Activated CD8-positive, alpha-beta T cell treated with anti-CD3 and anti-CD28 coated beads for 36 hours (primary cell): ENCODE data around the gene CASP2. TPM values are rescaled to one million over a fixed set of nuclear protein-coding genes. Genes with fewer than 3 reads are reported as not detected.

Source experiments
- ATAC-seq: fragments of 200-7000 bp; cut with Tn5 transposase; one replicate; pipeline ENCODE4 v1.10.0; 2021; ENCODE audit warnings: mild to moderate bottlenecking, moderate library complexity
- CTCF ChIA-PET: fragments of 350-600 bp; sonication (Branson Sonifier 250); formaldehyde crosslinking; loops from one replicate; lab custom pipeline; 2021; ENCODE audit warnings: antibody characterized with exemption; lab: Charles Lee
- POLR2A ChIA-PET: fragments of 350-600 bp; sonication (Branson Sonifier 250); formaldehyde crosslinking; loops from one replicate; lab custom pipeline; 2021; ENCODE audit warnings: antibody characterized with exemption; lab: Charles Lee
- DNase-seq: peaks from one replicate; pipeline ENCODE4 v3.0.0-alpha.2; 2020
- H3K27ac Mint-ChIP-seq: one replicate; pipeline ENCODE4 v1.8.0; 2021; ENCODE audit warnings: mild to moderate bottlenecking, mixed read lengths
- H3K27me3 Mint-ChIP-seq: one replicate; pipeline ENCODE4 v1.8.0; 2021; ENCODE audit warnings: mixed read lengths
- H3K36me3 Mint-ChIP-seq: one replicate; pipeline ENCODE4 v1.8.0; 2021; ENCODE audit warnings: low read depth, mixed read lengths
- H3K4me1 Mint-ChIP-seq: one replicate; pipeline ENCODE4 v1.8.0; 2021; ENCODE audit warnings: low read depth, mixed read lengths
- H3K4me3 Mint-ChIP-seq: one replicate; pipeline ENCODE4 v1.8.0; 2021; ENCODE audit warnings: mild to moderate bottlenecking, moderate library complexity, mixed read lengths
- H3K9me3 Mint-ChIP-seq: one replicate; pipeline ENCODE4 v1.8.0; 2021; ENCODE audit warnings: mixed read lengths
- CTCF ChIP-seq: fragments of 200-600 bp; IDR thresholded peaks from one replicate; pipeline ENCODE4 v1.8.0; 2022; ENCODE audit warnings: antibody characterized with exemption, mild to moderate bottlenecking
- intact Hi-C: fragments of 100-400 bp; cut with micrococcal nuclease; formaldehyde crosslinking; loops from one replicate; pipeline ENCODE4 v1.10.0; 2022
- total RNA-seq, 2 experiments: library from RNA; stranded (reverse); gene quantifications; one replicate each; pipeline ENCODE4 v1.2.3, GENCODE V29; 2021

Gene CASP2
- total RNA-seq, 2 experiments from 2014 or later: 79.6 to 80.9 TPM

- intact Hi-C loops: no loop called here
- Mint-ChIP-seq H3K27ac (no peak overlapping the region), H3K27me3 (no peaks in the 10 kb centered on the region), H3K4me3 (no peak overlapping the region), H3K4me1 (peaks cover 8% of the 10 kb centered on the region), H3K36me3 (no peaks in the 10 kb centered on the region), H3K9me3 (no peaks in the 10 kb centered on the region)
- DNase-seq (no peak), ATAC-seq (no peak)
- POLR2A ChIA-PET: no interaction called here
- CTCF ChIA-PET: interaction anchor here (1.0 to 1.9 kb wide), 3 partner anchors 11 to 411 kb away, joined by 3 to 6 read pairs (median 5); no protein-coding TSS in a partner anchor
- no peak for TF ChIP-seq CTCF
Observed at GRCh38 chr7:143329471-143330170, 41.5 kb downstream of the CASP2 start.

GRCh38 chr7:143331179-143331801 lies 43.1 kb downstream of the CASP2 start:
- no peak for DNase-seq
- intact Hi-C loops: no loop called here
- Mint-ChIP-seq H3K9me3 (no peaks in the 10 kb centered on the region), H3K27me3 (no peaks in the 10 kb centered on the region), H3K4me3 (no peak overlapping the region), H3K27ac (no peak overlapping the region), H3K36me3 (no peaks in the 10 kb centered on the region), H3K4me1 (no peaks in the 10 kb centered on the region)
- ChIA-PET CTCF (interaction anchor here (1.3 to 1.9 kb wide), 3 partner anchors 9 to 91 kb away, joined by 4 to 6 read pairs (median 6); no protein-coding TSS in a partner anchor), POLR2A (no interaction called here)
- no peak for ATAC-seq
- no peak for TF ChIP-seq CTCF

- no peak overlapping the region for H3K4me3 Mint-ChIP-seq
- TF ChIP-seq CTCF: no peak
- no peaks in the 10 kb centered on the region for H3K9me3 Mint-ChIP-seq
- ChIA-PET POLR2A (interaction anchor here (1.5 kb wide), 1 partner anchor 41 kb away, joined by 3 read pairs; no protein-coding TSS in a partner anchor), CTCF (interaction anchor here (0.7 to 4.8 kb wide), 6 partner anchors 9 to 94 kb away, joined by 3 to 42 read pairs (median 6); no protein-coding TSS in a partner anchor)
- no peak overlapping the region for H3K27ac Mint-ChIP-seq
- DNase-seq (no peak), ATAC-seq (no peak)
- H3K4me1 Mint-ChIP-seq: no peaks in the 10 kb centered on the region
- intact Hi-C loops: no loop called here
- peaks cover 3% of the 10 kb centered on the region for H3K27me3 Mint-ChIP-seq
- H3K36me3 Mint-ChIP-seq: no peaks in the 10 kb centered on the region
Observed at GRCh38 chr7:143334244-143334643, 46.1 kb downstream of the CASP2 start.

DNA sequence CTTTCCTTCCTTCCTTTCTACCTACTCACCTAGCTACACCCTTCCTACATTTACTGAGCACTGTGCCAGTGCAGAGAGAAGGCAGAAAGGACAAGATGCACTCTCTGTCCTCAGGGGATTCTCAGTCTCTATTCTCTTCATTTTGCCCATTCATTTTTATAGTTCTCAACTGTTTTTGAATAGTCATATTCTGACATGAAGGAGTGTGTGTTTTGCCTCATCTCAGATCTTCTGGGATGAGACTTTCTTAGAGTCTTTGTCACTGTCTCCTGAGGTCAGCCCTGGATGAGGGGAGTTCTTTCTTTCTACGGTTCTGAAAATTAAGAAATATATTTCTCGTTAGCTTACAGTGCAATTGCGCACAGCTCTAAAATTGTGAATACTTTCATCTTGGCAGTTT lies 49.1 kb downstream of the CASP2 start:
- intact Hi-C loops: no loop called here

More for the DNA sequence above, 49.1 kb downstream of the CASP2 start:
- Mint-ChIP-seq H3K9me3 (no peaks in the 10 kb centered on the region), H3K36me3 (no peaks in the 10 kb centered on the region), H3K4me3 (no peak overlapping the region), H3K4me1 (no peaks in the 10 kb centered on the region), H3K27ac (no peak overlapping the region), H3K27me3 (peaks cover 5% of the 10 kb centered on the region)
- CTCF ChIA-PET: interaction anchor here (1.0 to 4.8 kb wide), 6 partner anchors 9 to 97 kb away, joined by 3 to 42 read pairs (median 6); no protein-coding TSS in a partner anchor
- no peak for TF ChIP-seq CTCF
- POLR2A ChIA-PET: interaction anchor here (1.1 kb wide), 1 partner anchor 24 kb away, joined by 3 read pairs; no protein-coding TSS in a partner anchor
- DNase-seq (no peak), ATAC-seq (no peak)
